ENCODE data around the gene LCN6.

Gene LCN6

GRCh38 chr9:136741883-136742571 lies 6.3 kb downstream of the LCN6 start:
- DNase-seq = no peak

- DNase-seq = no peak
Measured at GRCh38 chr9:136740971-136741882, 7.1 kb downstream of the LCN6 start.

- DNase-seq = no peak
Measured at GRCh38 chr9:136740491-136740890, 7.8 kb downstream of the LCN6 start.

GRCh38 chr9:136740069-136740468 lies 8.3 kb downstream of the LCN6 start:
- DNase-seq = no peak

- no peak for DNase-seq
Measured at GRCh38 chr9:136739509-136739908, 8.8 kb downstream of the LCN6 start.

- no peak for DNase-seq
Measured at GRCh38 chr9:136738960-136739359, 9.4 kb downstream of the LCN6 start.

- no peak for DNase-seq
Measured at GRCh38 chr9:136735812-136736480, 12.4 kb downstream of the LCN6 start.

GRCh38 chr9:136734837-136735496 lies 13.4 kb downstream of the LCN6 start:
- DNase-seq = no peak

GRCh38 chr9:136733611-136734010 lies 14.7 kb downstream of the LCN6 start:
- no peak for DNase-seq

GRCh38 chr9:136732444-136733178 lies 15.7 kb downstream of the LCN6 start:
- DNase-seq = no peak

- DNase-seq = no peak
Measured at GRCh38 chr9:136729926-136730325, 18.4 kb downstream of the LCN6 start.

GRCh38 chr9:136729144-136729543 lies 19.2 kb downstream of the LCN6 start:
- no peak for DNase-seq

- DNase-seq = no peak
Measured at GRCh38 chr9:136728548-136729123, 19.7 kb downstream of the LCN6 start.

GRCh38 chr9:136728080-136728547 lies 20.2 kb downstream of the LCN6 start:
- peak; percentile 58 to 80 for DNase-seq

- DNase-seq = no peak
Measured at GRCh38 chr9:136726631-136727191, 21.6 kb downstream of the LCN6 start.

GRCh38 chr9:136726118-136726517 lies 22.2 kb downstream of the LCN6 start:
- no peak for DNase-seq

GRCh38 chr9:136725612-136726011 lies 22.7 kb downstream of the LCN6 start:
- DNase-seq = no peak

GRCh38 chr9:136724772-136725171 lies 23.6 kb downstream of the LCN6 start:
- no peak for DNase-seq

GRCh38 chr9:136723989-136724388 lies 24.3 kb downstream of the LCN6 start:
- no peak for DNase-seq

GRCh38 chr9:136723362-136723976 lies 24.9 kb downstream of the LCN6 start:
- DNase-seq = no peak

- DNase-seq = no peak
Measured at GRCh38 chr9:136722969-136723356, 25.4 kb downstream of the LCN6 start.
